K562 (cell line): Measurements from ENCODE around the gene LASP1NB.

Experiments
- ATAC-seq: fragments of 200-7000 bp; cut with Tn5 transposase; 3 replicates; pipeline ENCODE4 v1.9.1; 2020; ENCODE audit warnings: moderate library complexity
- BruUV-seq: library from RNA; stranded (reverse); fragments of 400-500 nt; replicated peaks from 2 replicates; lab custom pipeline; 2021; lab: Mats Ljungman, UMichigan
- CTCF ChIA-PET: fragments of 300-600 bp; formaldehyde crosslinking; extraction: SDS; loops from one replicate; lab custom pipeline; 2021; ENCODE audit warnings: low intra/inter-chr PET ratio; lab: Yijun Ruan, JAX
- POLR2A ChIA-PET: fragments of 300-600, 350-650 bp; sonication (Branson Sonifier 250); formaldehyde crosslinking; extraction: SDS; loops from one replicate; lab custom pipeline; 2021; ENCODE audit warnings: antibody characterized with exemption, inconsistent platforms; lab: Yijun Ruan, JAX
- DNase-seq, 4 experiments: peaks; one replicate each; pipeline versions ENCODE4 v3.0.0 to v3.0.0-alpha.2; 2011 to 2018; ENCODE audit warnings: low spot score in 3 of 4, mixed read lengths in 3 of 4; ENCODE audit errors: extremely low read depth in 1 of 4
- FAIRE-seq: peaks from 2 replicates; lab custom pipeline; 2011; peaks lifted over from hg19 to GRCh38; lab: Jason Lieb, UNC
- H2AFZ ChIP-seq: 2 replicates; pipeline ENCODE4 v1.6.0; 2011; ENCODE audit warnings: low read depth, low read length, control low read depth, inconsistent platforms
- H3K27ac ChIP-seq: fragments of 200-600 bp; 3 replicates; pipeline ENCODE4 v1.8.0; 2011; ENCODE audit warnings: low read depth, mild to moderate bottlenecking, control low read depth, inconsistent platforms, low read length, moderate library complexity, mixed read lengths; ENCODE audit errors: extremely low read depth
- H3K27me3 ChIP-seq, 2 experiments: fragments of 300-600 bp in 1 of 2; 2 replicates in 1 of 2; 3 replicates in 1 of 2; pipeline versions ENCODE4 v1.6.0 to v1.8.0; 2011; ENCODE audit warnings: inconsistent platforms in 2 of 2, low read length in 2 of 2, mild to moderate bottlenecking in 1 of 2, mixed read lengths in 1 of 2, moderate library complexity in 1 of 2; ENCODE audit not compliant: control insufficient read depth in 2 of 2, insufficient read depth in 2 of 2
- H3K36me3 ChIP-seq: fragments of 300-600 bp; 3 replicates; pipeline ENCODE4 v1.8.0; 2011; ENCODE audit warnings: mild to moderate bottlenecking, low read length, inconsistent platforms; ENCODE audit not compliant: control insufficient read depth, insufficient read depth
- H3K4me1 ChIP-seq, 2 experiments: fragments of 200-600 bp in 1 of 2; replicated peaks in 1 of 2; 2 replicates in 1 of 2; 3 replicates in 1 of 2; pipeline versions ENCODE4 v1.5.1 to v1.8.0; 2011; ENCODE audit warnings: inconsistent platforms in 2 of 2, low read length in 2 of 2, mild to moderate bottlenecking in 1 of 2, mixed read lengths in 1 of 2, moderate library complexity in 1 of 2; ENCODE audit not compliant: control insufficient read depth in 2 of 2, insufficient read depth in 2 of 2
- H3K4me2 ChIP-seq: 2 replicates; pipeline ENCODE4 v1.6.1; 2011; ENCODE audit warnings: low read length, control low read depth, inconsistent platforms, mixed read lengths; ENCODE audit not compliant: insufficient read depth
- H3K4me3 ChIP-seq: fragments of 200-600 bp; sonication (generic), shearing (Covaris generic); 2 replicates; pipeline ENCODE4 v1.5.1; 2016; ENCODE audit warnings: control low read depth, inconsistent platforms
- H3K79me2 ChIP-seq: fragments of 200-600 bp; 3 replicates; pipeline ENCODE4 v1.8.0; 2011; ENCODE audit warnings: low read length, inconsistent platforms; ENCODE audit not compliant: control insufficient read depth, insufficient read depth
- H3K9ac ChIP-seq, 2 experiments: 2 replicates each; pipeline versions ENCODE4 v1.6.0 to v1.6.1; 2011; ENCODE audit warnings: low read depth in 2 of 2, low read length in 2 of 2, control low read depth in 1 of 2, inconsistent platforms in 1 of 2, mild to moderate bottlenecking in 1 of 2, mixed read lengths in 1 of 2; ENCODE audit not compliant: insufficient read depth in 1 of 2
- H3K9me1 ChIP-seq: one replicate; pipeline ENCODE4 v1.6.0; 2011; ENCODE audit warnings: inconsistent platforms, mild to moderate bottlenecking, low read length, moderate library complexity; ENCODE audit not compliant: control insufficient read depth, insufficient read depth
- H3K9me3 ChIP-seq: replicated peaks from 2 replicates; pipeline ENCODE4 v1.5.1; 2011; ENCODE audit warnings: low read depth, low read length, inconsistent platforms; ENCODE audit not compliant: control insufficient read depth, insufficient read depth
- H4K20me1 ChIP-seq: replicated peaks from 2 replicates; pipeline ENCODE4 v1.6.1; 2011; ENCODE audit warnings: low read length, inconsistent platforms, mixed read lengths; ENCODE audit not compliant: control insufficient read depth, insufficient read depth
- CEBPB ChIP-seq: fragments of 450-650 bp; IDR thresholded peaks from 2 replicates; pipeline ENCODE4 v1.6.1; 2016; ENCODE audit warnings: missing genetic modification characterization, missing compliant biosample characterization
- SMARCB1 ChIP-seq: IDR thresholded peaks from 2 replicates; pipeline ENCODE4 v1.6.1; 2011; ENCODE audit warnings: improper control_type of control experiment, low read depth; ENCODE audit not compliant: insufficient read length
- ZNF584 ChIP-seq: fragments of 200-800 bp; sonication (Bioruptor generic); IDR thresholded peaks from 2 replicates; pipeline ENCODE4 v1.6.1; 2016; ENCODE audit warnings: low read depth, mild to moderate bottlenecking, missing genetic modification characterization, missing compliant biosample characterization
- ZNF785 ChIP-seq: fragments of 250-450 bp; sonication (Bioruptor Pico); IDR thresholded peaks from 2 replicates; pipeline ENCODE4 v1.4.0; 2020; ENCODE audit warnings: mild to moderate bottlenecking
- WGBS: fragments of 100-300 bp; shearing (Covaris generic); methylation state at CpG from one replicate; pipeline ENCODE4 v1.1.6; 2016; ENCODE audit warnings: low coverage, mixed read lengths; ENCODE audit not compliant: insufficient coverage; ENCODE audit errors: missing lambda C conversion rate; 5-methylcytosine and 5-hydroxymethylcytosine counted together
- in situ Hi-C: fragments of 300-500 bp; cut with MboI; formaldehyde crosslinking; loops from 4 replicates; pipeline ENCODE4 v1.15.0; 2018; ENCODE audit warnings: inconsistent platforms, mixed read lengths
- intact Hi-C: fragments of 100-400 bp; cut with micrococcal nuclease; formaldehyde crosslinking; loops from 2 replicates; pipeline ENCODE4 v1.14.2; 2022
- TF ChIP-seq, protein P1 (sequence below), 2 experiments: fragments of 450-650 bp; formaldehyde crosslinking in 1 of 2; IDR thresholded peaks; 2 replicates each; pipeline versions ENCODE4 v1.4.0 to v1.6.1; 2014 to 2020; ENCODE audit warnings: mild to moderate bottlenecking in 2 of 2, borderline replicate concordance in 1 of 2, low read depth in 1 of 2

Gene LASP1NB

DNA sequence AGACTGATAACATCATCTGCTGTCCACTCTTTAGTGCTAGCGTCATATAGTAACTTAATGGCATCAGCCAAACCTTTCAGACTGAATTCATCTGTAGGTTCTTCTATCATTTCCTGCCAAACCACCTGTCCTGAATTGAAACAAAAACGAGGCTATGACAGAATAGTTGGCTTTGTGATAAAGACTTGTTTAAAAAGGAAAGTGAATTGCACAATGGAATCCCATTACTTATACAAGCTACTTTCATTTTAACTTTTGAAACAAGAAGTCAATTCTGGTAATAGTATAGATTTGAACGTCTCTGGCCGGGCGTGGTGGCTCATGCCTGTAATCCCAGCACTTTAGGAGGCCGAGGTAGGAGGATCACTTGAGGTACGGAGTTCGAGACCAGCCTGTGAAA lies 18.2 kb downstream of the LASP1NB start:
- 27% methylated on average over 8 of the region's 8 CpGs for WGBS
- ChIA-PET CTCF (no interaction called here), POLR2A (no interaction called here)
- FAIRE-seq (no peak), ATAC-seq (no peak), DNase-seq (no peak)
- no peaks in the 10 kb centered on the region for H3K4me1 ChIP-seq
- H3K9me1 ChIP-seq, result no peaks in the 10 kb centered on the region
- TF ChIP-seq CEBPB (tag) (0 out of 2 replicates have a peak, but pooled peaks have one; percentile 16), ZNF584 (CRISPR knock-in tag) (no peak), SMARCB1 (no peak), ZNF785 (CRISPR knock-in tag) (no peak)
- TF ChIP-seq, protein P1, sequence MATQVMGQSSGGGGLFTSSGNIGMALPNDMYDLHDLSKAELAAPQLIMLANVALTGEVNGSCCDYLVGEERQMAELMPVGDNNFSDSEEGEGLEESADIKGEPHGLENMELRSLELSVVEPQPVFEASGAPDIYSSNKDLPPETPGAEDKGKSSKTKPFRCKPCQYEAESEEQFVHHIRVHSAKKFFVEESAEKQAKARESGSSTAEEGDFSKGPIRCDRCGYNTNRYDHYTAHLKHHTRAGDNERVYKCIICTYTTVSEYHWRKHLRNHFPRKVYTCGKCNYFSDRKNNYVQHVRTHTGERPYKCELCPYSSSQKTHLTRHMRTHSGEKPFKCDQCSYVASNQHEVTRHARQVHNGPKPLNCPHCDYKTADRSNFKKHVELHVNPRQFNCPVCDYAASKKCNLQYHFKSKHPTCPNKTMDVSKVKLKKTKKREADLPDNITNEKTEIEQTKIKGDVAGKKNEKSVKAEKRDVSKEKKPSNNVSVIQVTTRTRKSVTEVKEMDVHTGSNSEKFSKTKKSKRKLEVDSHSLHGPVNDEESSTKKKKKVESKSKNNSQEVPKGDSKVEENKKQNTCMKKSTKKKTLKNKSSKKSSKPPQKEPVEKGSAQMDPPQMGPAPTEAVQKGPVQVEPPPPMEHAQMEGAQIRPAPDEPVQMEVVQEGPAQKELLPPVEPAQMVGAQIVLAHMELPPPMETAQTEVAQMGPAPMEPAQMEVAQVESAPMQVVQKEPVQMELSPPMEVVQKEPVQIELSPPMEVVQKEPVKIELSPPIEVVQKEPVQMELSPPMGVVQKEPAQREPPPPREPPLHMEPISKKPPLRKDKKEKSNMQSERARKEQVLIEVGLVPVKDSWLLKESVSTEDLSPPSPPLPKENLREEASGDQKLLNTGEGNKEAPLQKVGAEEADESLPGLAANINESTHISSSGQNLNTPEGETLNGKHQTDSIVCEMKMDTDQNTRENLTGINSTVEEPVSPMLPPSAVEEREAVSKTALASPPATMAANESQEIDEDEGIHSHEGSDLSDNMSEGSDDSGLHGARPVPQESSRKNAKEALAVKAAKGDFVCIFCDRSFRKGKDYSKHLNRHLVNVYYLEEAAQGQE (IDR thresholded peaks at IDR 0.05; ENCODE audit: borderline replicate concordance), result peak; percentile 7; the same call in 1 of the 2 replicates
- TF ChIP-seq, protein P1 (CRISPR knock-in tag; IDR thresholded peaks at IDR 0.05; ENCODE audit: low read depth), result no peak
- no peaks in the 10 kb centered on the region for H3K36me3 ChIP-seq
- no peak overlapping the region for H3K4me2 ChIP-seq
- no peak overlapping the region for H2AFZ ChIP-seq
- H3K4me3 ChIP-seq, result no peak overlapping the region
- no peaks in the 10 kb centered on the region for H3K9me3 ChIP-seq
- no peaks in the 10 kb centered on the region for H3K27me3 ChIP-seq
- H3K9ac ChIP-seq, result no peak overlapping the region
- H4K20me1 ChIP-seq, result no peaks in the 10 kb centered on the region
- in situ Hi-C loops (no loop called here), intact Hi-C loops (no loop called here)
- H3K27ac ChIP-seq, result no peak overlapping the region
- BruUV-seq, result no TSS peak
- H3K79me2 ChIP-seq, result no peaks in the 10 kb centered on the region
